NB4 (cell line): ENCODE measurements around the gene ALPK1.

Experiments used
- CTCF ChIP-seq: IDR thresholded peaks from one replicate; pipeline ENCODE4 v1.5.1; 2012; ENCODE audit warnings: low read depth, low read length
- POLR2A ChIP-seq: IDR thresholded peaks from 2 replicates; pipeline ENCODE4 v1.6.1; 2011; ENCODE audit warnings: mild to moderate bottlenecking; ENCODE audit not compliant: insufficient read length; ENCODE audit errors: extremely low read depth
- TF ChIP-seq, protein P1 (sequence below): IDR thresholded peaks from 2 replicates; pipeline ENCODE4 v1.6.1; 2011; ENCODE audit warnings: low read depth, low read length

GRCh38 chr4:112448306-112449132, 151.3 kb downstream of the ALPK1 start:
- TF ChIP-seq, protein P1, sequence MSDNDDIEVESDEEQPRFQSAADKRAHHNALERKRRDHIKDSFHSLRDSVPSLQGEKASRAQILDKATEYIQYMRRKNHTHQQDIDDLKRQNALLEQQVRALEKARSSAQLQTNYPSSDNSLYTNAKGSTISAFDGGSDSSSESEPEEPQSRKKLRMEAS = no peak
- no peak for TF ChIP-seq CTCF
- TF ChIP-seq POLR2A = no peak
